Colonic mucosa (tissue), 4 donors: ENCODE measurements around the gene CACNA2D1. TPM values are rescaled to one million over a fixed set of nuclear protein-coding genes. Genes with fewer than 3 reads are reported as not detected.

Experiments used
- DNase-seq: peaks from one replicate; pipeline ENCODE4 v3.0.0-alpha.2; 2020
- H3K27ac ChIP-seq: fragments of 200-600 bp; one replicate; pipeline ENCODE4 v1.8.0; 2021
- H3K27me3 ChIP-seq: fragments of 200-600 bp; one replicate; pipeline ENCODE4 v1.8.0; 2021
- H3K36me3 ChIP-seq: fragments of 200-600 bp; one replicate; pipeline ENCODE4 v1.8.0; 2021
- H3K4me1 ChIP-seq: fragments of 200-600 bp; one replicate; pipeline ENCODE4 v1.8.0; 2021; ENCODE audit warnings: mild to moderate bottlenecking
- H3K4me3 ChIP-seq: fragments of 200-600 bp; one replicate; pipeline ENCODE4 v1.8.0; 2021
- H3K9ac ChIP-seq, 2 donors: one replicate each; pipeline ENCODE4 v1.7.0; 2013; ENCODE audit warnings: control low read depth in 2 of 2, low read depth in 2 of 2, low read length in 2 of 2
- H3K9me3 ChIP-seq: fragments of 200-600 bp; one replicate; pipeline ENCODE4 v1.8.0; 2021
- intact Hi-C: fragments of 100-400 bp; cut with DNase I; formaldehyde crosslinking; loops from one replicate; pipeline ENCODE4 v1.14.1; 2022
- total RNA-seq, 2 donors: library from RNA; stranded (reverse); fragmentation: NEBNext Ultra II Directional in 1 of 2; extraction: Animal tissue kit (Norgen Biotek cat#: 25700) in 1 of 2; gene quantifications; one replicate each; pipeline ENCODE4 v1.2.1, GENCODE V29; 2021
- TF ChIP-seq, protein P1 (sequence below): fragments of 200-600 bp; IDR thresholded peaks from one replicate; pipeline ENCODE4 v1.8.0; 2022; ENCODE audit warnings: antibody characterized with exemption, mild to moderate bottlenecking
- donor health status: healthy.
- donor health status: DM: no; HTN: no; CAD: no.
- donor health status: DM: no; HTN: no; CAD: no.

CACNA2D1 gene
- total RNA-seq, 2 donors from 2014 or later: 1.4 to 9.3 TPM

DNA sequence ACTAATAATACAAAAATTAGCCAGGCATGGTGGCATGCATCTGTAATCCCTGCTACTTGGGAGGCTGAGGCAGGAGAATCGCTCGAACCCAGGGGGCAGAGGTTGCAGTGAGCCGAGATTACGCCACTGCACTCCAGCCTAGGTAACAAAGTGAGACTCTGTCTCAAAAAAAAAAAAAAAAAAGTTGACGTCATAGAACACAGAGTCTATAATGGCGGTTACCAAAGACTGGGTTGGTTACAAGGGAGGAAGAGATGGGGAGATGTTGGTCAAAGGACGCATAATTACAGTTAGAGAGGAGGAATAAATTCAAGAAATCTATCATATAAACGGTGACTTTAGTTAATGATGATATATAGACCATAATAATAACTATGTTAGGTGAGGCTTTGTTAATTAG lies 364.1 kb downstream of the CACNA2D1 start:
- H3K27ac ChIP-seq: no peak overlapping the region
- no peaks in the 10 kb centered on the region for H3K36me3 ChIP-seq
- no peaks in the 10 kb centered on the region for H3K27me3 ChIP-seq
- no peaks in the 10 kb centered on the region for H3K9me3 ChIP-seq
- H3K9ac ChIP-seq: no peak overlapping the region
- intact Hi-C loops: no loop called here
- TF ChIP-seq, protein P1, sequence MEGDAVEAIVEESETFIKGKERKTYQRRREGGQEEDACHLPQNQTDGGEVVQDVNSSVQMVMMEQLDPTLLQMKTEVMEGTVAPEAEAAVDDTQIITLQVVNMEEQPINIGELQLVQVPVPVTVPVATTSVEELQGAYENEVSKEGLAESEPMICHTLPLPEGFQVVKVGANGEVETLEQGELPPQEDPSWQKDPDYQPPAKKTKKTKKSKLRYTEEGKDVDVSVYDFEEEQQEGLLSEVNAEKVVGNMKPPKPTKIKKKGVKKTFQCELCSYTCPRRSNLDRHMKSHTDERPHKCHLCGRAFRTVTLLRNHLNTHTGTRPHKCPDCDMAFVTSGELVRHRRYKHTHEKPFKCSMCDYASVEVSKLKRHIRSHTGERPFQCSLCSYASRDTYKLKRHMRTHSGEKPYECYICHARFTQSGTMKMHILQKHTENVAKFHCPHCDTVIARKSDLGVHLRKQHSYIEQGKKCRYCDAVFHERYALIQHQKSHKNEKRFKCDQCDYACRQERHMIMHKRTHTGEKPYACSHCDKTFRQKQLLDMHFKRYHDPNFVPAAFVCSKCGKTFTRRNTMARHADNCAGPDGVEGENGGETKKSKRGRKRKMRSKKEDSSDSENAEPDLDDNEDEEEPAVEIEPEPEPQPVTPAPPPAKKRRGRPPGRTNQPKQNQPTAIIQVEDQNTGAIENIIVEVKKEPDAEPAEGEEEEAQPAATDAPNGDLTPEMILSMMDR: no peak
- H3K4me1 ChIP-seq: no peaks in the 10 kb centered on the region
- no peak for DNase-seq
- H3K4me3 ChIP-seq: no peak overlapping the region

DNA sequence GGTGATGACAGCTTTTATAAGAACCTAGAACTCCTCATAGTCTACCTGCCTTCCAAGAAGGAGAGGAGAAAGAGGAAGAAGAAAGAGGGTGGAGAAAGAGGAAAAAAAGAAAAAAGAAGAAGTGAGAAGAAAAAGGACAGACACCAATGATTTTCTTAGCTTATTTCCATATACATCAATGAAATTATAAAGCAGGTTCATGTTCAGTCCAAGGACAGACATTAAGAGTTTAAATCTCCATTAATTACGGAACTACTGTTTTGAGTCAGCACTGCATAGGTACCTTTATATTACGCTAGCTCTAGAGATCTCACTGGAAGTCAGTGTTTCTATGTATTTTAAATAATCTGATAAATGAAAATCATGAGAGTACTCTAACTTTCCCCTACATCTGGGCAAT lies 364.8 kb downstream of the CACNA2D1 start:
- no peak overlapping the region for H3K9ac ChIP-seq
- TF ChIP-seq, protein P1: no peak

DNA sequence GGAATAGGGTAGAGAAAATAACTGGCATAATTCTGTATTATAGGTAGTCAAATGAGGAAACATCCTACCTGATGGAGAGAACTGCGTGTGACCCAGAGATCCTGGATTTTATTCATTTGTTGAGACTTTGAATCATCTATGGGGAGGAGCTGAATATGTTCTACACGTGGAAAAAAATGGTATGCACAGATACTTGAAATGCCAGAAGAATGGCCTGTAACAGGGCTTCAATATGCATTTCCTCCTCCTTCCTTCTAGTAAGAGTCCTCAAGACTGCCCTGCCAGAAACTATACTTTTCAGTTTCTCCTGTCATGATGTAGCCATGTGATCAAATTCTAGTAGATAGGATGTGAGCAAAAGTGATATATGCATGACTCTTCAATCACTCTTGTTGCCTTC lies 372.1 kb downstream of the CACNA2D1 start:
- H3K27ac ChIP-seq: no peak overlapping the region
- H3K9ac ChIP-seq: no peak overlapping the region
- no peaks in the 10 kb centered on the region for H3K27me3 ChIP-seq
- H3K4me3 ChIP-seq: no peak overlapping the region
- TF ChIP-seq, protein P1: no peak
- H3K36me3 ChIP-seq: no peaks in the 10 kb centered on the region
- H3K9me3 ChIP-seq: no peaks in the 10 kb centered on the region
- no peaks in the 10 kb centered on the region for H3K4me1 ChIP-seq
- no peak for DNase-seq
- intact Hi-C loops: no loop called here

More for the DNA sequence above, 364.8 kb downstream of the CACNA2D1 start:
- no peak for DNase-seq
- Histone ChIP-seq H3K9me3 (no peaks in the 10 kb centered on the region), H3K36me3 (no peaks in the 10 kb centered on the region), H3K27me3 (no peaks in the 10 kb centered on the region), H3K4me1 (no peaks in the 10 kb centered on the region), H3K4me3 (no peak overlapping the region), H3K27ac (no peak overlapping the region)
- intact Hi-C loops: no loop called here

DNA sequence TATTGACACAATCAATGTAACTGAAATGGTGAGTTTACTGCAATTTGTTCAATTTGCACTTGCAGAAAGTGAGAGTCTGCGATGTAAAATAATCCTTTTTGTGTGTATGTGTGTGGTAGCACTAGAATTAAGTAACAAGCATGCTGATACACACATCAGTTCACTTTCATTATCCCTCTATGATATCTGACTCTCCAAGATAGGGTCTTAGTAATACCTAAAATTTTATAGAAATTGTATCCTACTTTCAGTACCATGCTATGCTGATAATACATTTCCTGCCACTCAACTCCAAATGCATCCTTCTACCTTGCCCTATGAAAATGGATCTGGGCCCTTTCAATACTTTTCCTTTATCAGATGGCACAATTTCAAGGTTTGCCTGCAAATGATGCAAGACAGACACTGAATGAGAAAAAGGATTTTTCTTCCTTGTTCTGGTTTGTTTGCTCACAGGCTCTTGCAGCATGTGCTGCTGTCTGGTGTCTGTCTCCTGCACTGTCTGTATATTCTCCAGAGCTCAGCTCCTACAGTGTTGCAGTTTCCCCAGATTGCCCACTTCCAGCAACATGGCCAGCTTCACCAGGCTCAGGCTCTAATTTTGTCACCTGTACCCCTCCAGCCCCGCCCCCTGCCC lies 375.8 kb downstream of the CACNA2D1 start:
- Histone ChIP-seq H3K36me3 (no peaks in the 10 kb centered on the region), H3K27me3 (no peaks in the 10 kb centered on the region), H3K4me3 (no peak overlapping the region), H3K9ac (no peak overlapping the region), H3K9me3 (no peaks in the 10 kb centered on the region), H3K27ac (no peak overlapping the region), H3K4me1 (no peaks in the 10 kb centered on the region)
- intact Hi-C loops: no loop called here
- DNase-seq: no peak
- TF ChIP-seq, protein P1: no peak

DNA sequence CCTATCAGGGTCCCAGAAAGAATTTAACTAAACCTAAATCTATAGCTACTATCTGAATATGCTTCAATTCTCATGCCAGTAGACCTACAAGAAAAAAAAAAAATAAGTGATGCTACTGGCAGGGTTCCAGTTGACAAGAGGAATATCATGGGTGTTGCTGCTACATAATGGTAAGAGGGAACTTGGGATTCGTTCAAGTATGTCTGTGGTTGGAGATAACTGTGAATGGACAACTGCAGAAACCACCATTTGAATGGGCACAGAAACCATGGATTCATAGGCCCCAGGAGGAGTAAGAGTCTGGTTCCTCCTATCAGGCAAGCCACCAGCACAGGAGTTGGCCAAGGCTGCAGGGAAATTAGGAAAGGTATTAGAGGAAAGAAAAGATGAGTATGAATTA lies 386.1 kb downstream of the CACNA2D1 start:
- DNase-seq: no peak
- intact Hi-C loops: no loop called here
- Histone ChIP-seq H3K36me3 (no peaks in the 10 kb centered on the region), H3K4me1 (no peaks in the 10 kb centered on the region), H3K4me3 (no peak overlapping the region), H3K27me3 (no peaks in the 10 kb centered on the region), H3K27ac (no peak overlapping the region), H3K9ac (no peak overlapping the region), H3K9me3 (no peaks in the 10 kb centered on the region)
- TF ChIP-seq, protein P1: no peak
